Measurements from ENCODE around the gene EFL1.

- TF ChIP-seq POLR2A (IDR thresholded peaks at IDR 0.05) (no peak), POLR2AphosphoS5 (IDR thresholded peaks at IDR 0.05) (no peak)
These were observed 35.5 kb upstream of the EFL1 start for GRCh38 chr15:82298032-82298431.
